ENCODE results near the gene THYN1. TPM values are rescaled to one million over a fixed set of nuclear protein-coding genes. Genes with fewer than 3 reads are reported as not detected.

Gene THYN1
- total RNA-seq, 1 experiment from 2014 or later = 97.0 TPM

GRCh38 chr11:134275188-134275533 is 22.0 kb upstream of the THYN1 start:
- peaks cover 11% of the 10 kb centered on the region for H3K4me1 ChIP-seq (ENCODE audit: insufficient read depth, low read length)
- no peak overlapping the region for H2BK120ac ChIP-seq (ENCODE audit: low read depth, low read length, poor library complexity, severe bottlenecking)
- H2BK20ac ChIP-seq (ENCODE audit: low read depth, low read length, poor library complexity, severe bottlenecking) = no peak overlapping the region
- no peak overlapping the region for H3K18ac ChIP-seq (ENCODE audit: insufficient read length, low read depth, low read length)
- Mint-ChIP-seq H3K4me1 (peaks cover 49 to 57% of the 10 kb centered on the region in 2 experiments), H3K27me3 (ENCODE audit: low read depth) (peaks cover 15% of the 10 kb centered on the region), H3K36me3 (ENCODE audit: insufficient read depth in 1 of 3, low read depth in 3 of 3) (peaks cover 7 to 12% (median 10%) of the 10 kb centered on the region in 3 experiments; a peak in 6 of 7 replicates), H3K9me3 (peaks cover 0 to 4% of the 10 kb centered on the region in 2 experiments; a peak in 3 of 5 replicates), H3K27ac (peak overlapping the region in 1 of 3 experiments; percentile 98; a peak in 3 of 7 replicates), H3K4me3 (peak overlapping the region; percentile 96 to 99)
- no peak overlapping the region for H2BK12ac ChIP-seq (ENCODE audit: insufficient read length, low read depth, low read length)
- H3K9ac ChIP-seq (ENCODE audit: extremely low read depth, insufficient read length, low read length) = peak overlapping the region; percentile 63
- peak overlapping the region; percentile 86 for H3K4me2 ChIP-seq (ENCODE audit: insufficient read depth, insufficient read length, low read length)
- H2AFZ ChIP-seq (ENCODE audit: low read length) = no peak overlapping the region
- peaks cover 12% of the 10 kb centered on the region; the same call in 1 of the 2 replicates for H3K79me2 ChIP-seq (ENCODE audit: insufficient read depth, low read length)
- H3T11ph ChIP-seq (ENCODE audit: low read length) = no peak overlapping the region
- H3K23me2 ChIP-seq (ENCODE audit: insufficient read length, low read depth, low read length, poor library complexity, severe bottlenecking) = peaks cover 21% of the 10 kb centered on the region
- no peak overlapping the region for H4K91ac ChIP-seq (ENCODE audit: insufficient read length, low read depth, low read length)
- no peaks in the 10 kb centered on the region for H3K79me1 ChIP-seq (ENCODE audit: insufficient read depth, low read depth, low read length, poor library complexity, severe bottlenecking)
- H4K20me1 ChIP-seq (ENCODE audit: control insufficient read depth, insufficient read depth, insufficient read length) = no peaks in the 10 kb centered on the region
- no peak overlapping the region for H3K56ac ChIP-seq (ENCODE audit: insufficient read length, low read depth, low read length)
- H3K9me3 ChIP-seq (ENCODE audit: control insufficient read depth, low read depth, low read length) = no peaks in the 10 kb centered on the region
- TF ChIP-seq CTCF (conservative IDR thresholded peaks at IDR 0.05) = no peak
- H3K23ac ChIP-seq (ENCODE audit: insufficient read length, low read depth, low read length) = no peak overlapping the region
- H2BK5ac ChIP-seq (ENCODE audit: insufficient read length, low read length) = no peak overlapping the region
- H2AK5ac ChIP-seq (ENCODE audit: insufficient read length, low read length) = no peak overlapping the region
- H4K5ac ChIP-seq (ENCODE audit: insufficient read length, low read depth, low read length) = no peak overlapping the region
- no CpG with 5 or more reads among the region's 5 CpGs for WGBS (ENCODE audit: extremely low coverage, insufficient read length, low lambda C conversion rate)
- no peak overlapping the region for H3K27ac ChIP-seq (ENCODE audit: insufficient read length, low read depth, low read length)
- H3K4ac ChIP-seq (ENCODE audit: low read depth, low read length) = no peak overlapping the region
- no peak overlapping the region for H4K8ac ChIP-seq (replicated peaks; ENCODE audit: insufficient read length, low read depth, low read length)
- no peak for DNase-seq
- no peaks in the 10 kb centered on the region for H3K27me3 ChIP-seq (ENCODE audit: insufficient read depth, low read length)
- H3K14ac ChIP-seq (ENCODE audit: insufficient read depth, low read length) = no peak overlapping the region
- H2BK15ac ChIP-seq (ENCODE audit: low read depth, low read length) = no peak overlapping the region

Data from H9 (cell line).